ENCODE measurements around the gene SNAPC3. TPM values are rescaled to one million over a fixed set of nuclear protein-coding genes. Genes with fewer than 3 reads are reported as not detected.

The SNAPC3 gene
- total RNA-seq, 1 experiment from 2014 or later: 28.0 TPM

DNA sequence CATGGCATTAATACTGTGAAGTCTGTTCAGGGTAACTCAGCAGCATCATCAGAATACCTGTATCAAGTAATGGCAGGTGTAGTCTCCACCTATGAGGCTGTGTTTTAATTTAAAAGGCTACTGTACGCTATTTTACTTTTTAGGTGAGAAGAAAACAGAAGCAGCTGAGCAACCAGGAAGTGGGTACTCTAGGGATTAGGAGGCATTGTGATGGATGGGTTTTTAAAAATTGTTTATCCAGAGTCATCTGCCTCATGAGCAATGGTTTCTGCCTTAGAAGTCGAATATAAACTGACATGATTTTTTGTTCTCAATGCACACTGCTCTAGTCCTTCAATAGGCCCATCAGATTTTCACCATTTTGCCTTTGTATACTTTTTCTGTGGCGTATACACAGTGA, 45.5 kb downstream of the SNAPC3 start:
- Histone ChIP-seq H3K9me3 (ENCODE audit: control insufficient read depth, low read depth, low read length) (no peaks in the 10 kb centered on the region), H3K56ac (ENCODE audit: insufficient read length, low read depth, low read length) (no peak overlapping the region), H2AK5ac (ENCODE audit: insufficient read length, low read length) (no peak overlapping the region), H2BK5ac (ENCODE audit: insufficient read length, low read length) (no peak overlapping the region), H3K4me1 (ENCODE audit: insufficient read depth, low read length) (no peaks in the 10 kb centered on the region), H3K23me2 (ENCODE audit: insufficient read length, low read depth, low read length, poor library complexity, severe bottlenecking) (no peaks in the 10 kb centered on the region), H2BK15ac (ENCODE audit: low read depth, low read length) (no peak overlapping the region), H4K20me1 (ENCODE audit: control insufficient read depth, insufficient read depth, insufficient read length) (no peaks in the 10 kb centered on the region), H4K8ac (replicated peaks; ENCODE audit: insufficient read length, low read depth, low read length) (no peak overlapping the region), H3K79me1 (ENCODE audit: insufficient read depth, low read depth, low read length, poor library complexity, severe bottlenecking) (no peaks in the 10 kb centered on the region), H3K27ac (ENCODE audit: insufficient read length, low read depth, low read length) (no peak overlapping the region), H3K79me2 (ENCODE audit: insufficient read depth, low read length) (no peaks in the 10 kb centered on the region), H3K9ac (ENCODE audit: extremely low read depth, insufficient read length, low read length) (no peak overlapping the region), H3K4ac (ENCODE audit: low read depth, low read length) (no peak overlapping the region), H3K18ac (ENCODE audit: insufficient read length, low read depth, low read length) (no peak overlapping the region), H2AFZ (ENCODE audit: low read length) (no peak overlapping the region), H2BK20ac (ENCODE audit: low read depth, low read length, poor library complexity, severe bottlenecking) (no peak overlapping the region), H4K91ac (ENCODE audit: insufficient read length, low read depth, low read length) (no peak overlapping the region), H3K23ac (ENCODE audit: insufficient read length, low read depth, low read length) (no peak overlapping the region), H2BK120ac (ENCODE audit: low read depth, low read length, poor library complexity, severe bottlenecking) (no peak overlapping the region), H3T11ph (ENCODE audit: low read length) (no peak overlapping the region), H4K5ac (ENCODE audit: insufficient read length, low read depth, low read length) (no peak overlapping the region), H3K14ac (ENCODE audit: insufficient read depth, low read length) (no peak overlapping the region), H3K4me2 (ENCODE audit: insufficient read depth, insufficient read length, low read length) (no peak overlapping the region), H3K27me3 (ENCODE audit: insufficient read depth, low read length) (no peaks in the 10 kb centered on the region), H2BK12ac (ENCODE audit: insufficient read length, low read depth, low read length) (no peak overlapping the region)
- no peak for DNase-seq
- H3K36me3 Mint-ChIP-seq (ENCODE audit: insufficient read depth in 1 of 3, low read depth in 3 of 3): peaks cover 33 to 88% (median 72%) of the 10 kb centered on the region in 3 experiments; a peak in 6 of 7 replicates
- H3K4me3 Mint-ChIP-seq: no peak overlapping the region
- no CpG with 5 or more reads among the region's 3 CpGs for WGBS (ENCODE audit: extremely low coverage, insufficient read length, low lambda C conversion rate)
- H3K9me3 Mint-ChIP-seq: no peaks in the 10 kb centered on the region
- H3K27ac Mint-ChIP-seq: peak overlapping the region in 1 of 3 experiments; percentile 83; a peak in 2 of 7 replicates
- H3K27me3 Mint-ChIP-seq (ENCODE audit: low read depth): no peaks in the 10 kb centered on the region
- H3K4me1 Mint-ChIP-seq: no peaks in the 10 kb centered on the region
- TF ChIP-seq CTCF (conservative IDR thresholded peaks at IDR 0.05): no peak

Measured in H9 (cell line).